NCI-H2029 treated with DMSO at 0.1 percent for 48 hours (cell line): ENCODE results near the gene TP53I11.

Experiments used
- DNase-seq: peaks from one replicate; lab custom pipeline; 2025; lab: John Stamatoyannopoulos, UW

TP53I11 gene

DNA sequence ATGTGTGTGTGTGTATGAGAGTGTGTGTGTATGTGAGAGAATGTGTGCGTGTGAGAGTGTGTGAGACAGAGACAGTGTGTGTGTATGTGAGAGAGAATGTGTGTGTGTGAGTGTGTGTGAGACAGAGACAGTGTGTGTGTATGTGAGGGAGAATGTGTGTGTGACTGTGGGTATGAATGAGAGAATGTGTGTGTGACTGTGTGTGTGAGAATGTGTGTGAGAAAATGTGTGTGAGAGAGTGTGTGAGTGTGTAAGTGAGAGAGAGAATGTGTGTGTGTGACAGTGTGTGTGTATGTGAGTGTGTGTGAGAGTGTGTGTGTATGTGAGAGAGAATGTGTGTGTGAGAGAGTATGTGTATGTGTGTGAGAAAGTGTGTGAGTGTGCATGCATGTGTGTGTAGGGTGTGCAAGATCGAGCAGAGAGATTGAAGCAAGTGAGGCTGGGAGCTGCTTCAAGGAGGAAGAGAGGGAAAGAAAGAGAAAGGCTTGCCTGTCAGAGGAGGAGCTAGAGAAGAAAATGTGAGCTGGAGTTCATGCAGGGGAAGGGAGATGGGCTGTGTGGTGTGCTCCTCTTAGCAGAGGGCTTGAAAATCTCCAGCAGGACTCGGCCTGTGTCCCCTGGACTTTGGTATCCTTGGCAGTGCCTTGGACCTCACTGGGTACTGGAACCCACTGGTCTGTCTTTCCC, 27.7 kb upstream of the TP53I11 start:
- peak; percentile 94 for DNase-seq

DNA sequence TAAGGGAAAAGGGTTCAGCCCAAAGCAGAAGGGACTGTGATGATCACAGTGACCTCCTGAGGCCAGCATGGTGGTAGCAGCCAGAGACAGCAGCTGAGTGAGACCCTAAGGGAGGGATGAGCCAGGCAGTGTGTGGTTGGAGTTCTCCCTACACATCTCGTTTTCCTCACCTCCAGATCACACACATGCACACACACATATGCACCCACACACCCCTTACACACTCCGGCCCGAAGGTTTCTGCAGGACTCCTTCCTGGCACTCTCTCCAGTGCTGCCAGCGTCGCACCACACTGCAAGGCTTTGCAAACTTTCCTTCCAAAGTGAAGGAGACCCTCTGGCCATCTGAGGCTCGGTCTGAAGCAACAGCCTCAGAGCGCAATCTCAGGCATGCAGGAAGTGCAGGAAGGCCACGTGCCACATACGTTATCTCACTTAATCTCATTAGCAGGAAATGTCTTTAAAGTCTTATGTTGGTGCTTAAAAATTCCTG, 26.9 kb upstream of the TP53I11 start:
- no peak for DNase-seq

DNA sequence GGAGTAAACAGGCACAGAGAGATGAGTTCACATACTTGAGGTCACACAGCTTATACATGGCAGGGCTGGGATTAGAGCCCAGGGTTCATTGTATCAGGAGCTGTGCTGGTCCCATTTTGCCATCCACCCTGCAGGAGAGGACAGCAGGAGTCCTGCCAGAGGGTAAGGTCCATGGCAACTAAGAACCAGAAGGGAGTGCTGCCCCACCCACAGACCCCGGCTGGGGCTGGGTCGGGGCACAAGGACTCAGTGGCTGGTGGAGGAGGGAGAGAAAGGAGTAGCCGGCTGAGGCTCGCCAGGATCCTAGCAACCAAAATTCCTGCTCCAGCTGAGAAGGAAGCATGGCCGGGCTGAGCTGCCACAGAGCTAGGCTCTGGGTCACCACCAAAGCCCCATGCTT, 25.9 kb upstream of the TP53I11 start:
- no peak for DNase-seq

DNA sequence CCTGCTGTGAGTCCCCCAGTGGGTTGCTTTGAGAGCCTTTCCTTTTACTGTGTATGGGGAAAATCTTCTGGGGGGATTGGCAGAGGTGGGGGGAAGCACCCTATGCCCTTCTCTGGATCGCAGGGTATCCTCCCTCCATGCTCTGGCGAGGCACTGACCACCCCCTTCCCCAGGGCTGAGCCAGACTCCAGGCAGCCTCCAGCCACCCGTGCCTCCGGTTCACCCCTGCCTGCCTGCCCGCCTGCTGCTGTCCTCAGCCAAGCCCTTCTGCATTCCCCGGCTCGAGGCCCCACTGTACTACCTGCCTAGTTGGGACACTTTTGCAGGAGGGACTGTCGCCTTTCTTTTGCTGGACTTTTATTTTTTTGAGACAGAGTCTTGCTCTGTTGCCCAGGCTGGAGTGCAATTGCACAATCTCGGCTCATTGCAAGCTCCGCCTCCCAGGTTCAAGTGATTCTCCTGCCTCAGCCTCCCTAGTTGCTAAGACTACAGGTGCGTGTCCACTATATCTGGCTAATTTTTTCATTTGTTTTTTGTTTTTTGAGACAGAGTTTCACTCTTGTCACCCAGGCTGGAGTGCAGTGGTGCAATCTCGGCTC, 23.8 kb upstream of the TP53I11 start:
- no peak for DNase-seq

DNA sequence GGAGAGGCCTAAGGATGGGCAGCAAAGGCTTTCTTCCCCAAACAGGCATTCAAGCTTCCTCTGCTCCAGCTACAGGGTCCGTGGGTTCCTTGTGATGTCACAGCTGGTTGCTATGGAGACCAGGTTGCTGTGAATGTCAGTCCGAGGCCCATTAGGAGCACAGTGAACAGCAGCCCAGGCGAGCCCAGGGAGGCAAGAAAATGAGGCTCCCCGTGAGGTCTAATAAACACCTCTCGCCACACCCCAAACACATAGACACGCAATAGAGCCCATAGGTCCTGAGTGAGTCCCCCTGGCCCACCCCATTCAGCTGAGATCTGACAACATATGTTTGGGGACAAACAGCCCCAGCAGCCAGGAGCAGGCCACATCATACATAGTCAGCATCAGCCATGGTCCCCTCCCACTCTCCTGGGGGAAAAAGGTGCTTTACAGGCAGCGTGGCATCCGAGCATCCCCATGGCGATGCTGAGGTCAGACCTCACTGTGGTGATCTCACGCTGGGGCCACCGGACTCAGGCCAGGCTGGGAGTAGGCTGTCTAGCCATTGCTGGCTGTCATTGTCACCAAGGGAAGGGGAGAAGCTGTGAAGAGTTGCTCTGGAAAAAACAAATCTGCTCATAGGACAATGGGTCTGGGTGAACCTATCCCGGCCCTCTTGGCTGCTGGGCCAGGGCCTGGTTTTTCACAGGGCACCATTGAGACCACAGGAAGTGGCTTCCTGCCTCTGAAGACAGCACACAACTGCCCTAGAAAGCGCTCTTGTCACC, 23.1 kb upstream of the TP53I11 start:
- no peak for DNase-seq

DNA sequence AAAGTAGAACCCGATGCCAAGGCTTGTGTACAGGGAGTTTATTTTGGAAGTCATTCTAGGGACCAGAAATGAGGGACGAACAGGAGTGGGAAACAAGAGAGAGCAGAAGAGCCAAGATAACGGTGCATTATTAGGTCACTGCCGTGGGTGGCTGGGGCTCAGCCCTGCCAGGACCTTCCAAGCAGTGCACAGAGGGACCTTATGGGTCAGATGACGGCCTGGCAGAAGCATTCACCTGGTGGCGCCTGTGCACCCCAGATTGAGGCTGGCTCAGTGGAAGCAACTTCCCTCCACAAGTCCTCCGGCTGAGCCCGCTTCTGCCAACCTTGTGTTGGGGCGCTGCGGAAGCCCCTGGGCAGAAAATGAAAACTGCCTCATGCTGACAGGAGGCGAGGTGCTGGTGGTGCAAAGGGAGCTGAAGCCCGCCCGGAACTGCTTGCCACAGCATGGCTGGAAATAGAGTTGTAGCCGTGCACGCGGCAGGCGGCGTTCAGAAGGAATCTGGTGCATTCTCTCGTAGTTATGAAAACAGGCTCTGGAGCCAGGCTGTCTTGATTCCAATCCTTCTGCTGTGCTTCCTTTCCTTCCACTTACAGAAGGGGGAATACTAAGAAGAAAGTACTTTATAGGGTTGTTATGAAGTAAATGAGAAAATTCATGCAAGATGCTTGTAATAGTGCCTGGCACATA, 22.2 kb upstream of the TP53I11 start:
- DNase-seq: no peak

DNA sequence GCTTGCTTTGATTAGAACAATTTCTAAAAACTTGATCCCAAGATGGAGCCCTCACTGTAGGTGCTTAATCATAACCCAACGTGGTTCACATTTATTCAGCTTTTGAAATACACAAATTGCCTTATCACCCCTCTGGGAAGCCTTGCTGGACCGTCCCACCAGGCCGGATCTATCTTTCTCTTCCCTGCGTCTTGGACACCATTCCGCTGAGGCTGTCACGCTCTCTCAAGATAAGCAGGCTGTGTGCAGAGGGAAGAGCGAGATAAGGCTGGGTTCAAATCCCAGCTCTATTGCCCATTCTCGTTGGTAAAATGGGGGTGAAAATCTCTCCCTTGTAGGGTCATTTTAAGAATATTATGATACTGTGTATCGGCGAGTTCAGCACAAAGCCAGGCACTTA, 20.5 kb upstream of the TP53I11 start:
- no peak for DNase-seq

DNA sequence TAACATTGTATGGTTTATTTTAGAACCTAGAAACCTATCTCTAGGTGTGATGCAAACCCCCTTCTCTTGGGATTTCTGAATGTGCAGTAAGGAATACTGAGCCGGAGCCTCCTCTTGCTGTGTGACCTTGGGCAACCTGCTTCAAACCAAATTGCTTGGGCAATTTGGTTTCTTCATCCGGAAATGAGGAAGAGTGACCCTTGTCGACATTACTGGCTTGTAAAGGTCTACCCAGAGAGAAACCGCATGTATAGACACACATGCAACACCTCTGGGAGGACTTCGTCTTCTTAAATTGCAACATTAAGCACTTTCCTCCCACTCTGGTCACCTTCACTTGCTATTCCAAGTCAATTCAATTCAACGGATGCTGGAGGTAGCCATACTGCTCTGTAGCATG, 19.6 kb upstream of the TP53I11 start:
- no peak for DNase-seq

DNA sequence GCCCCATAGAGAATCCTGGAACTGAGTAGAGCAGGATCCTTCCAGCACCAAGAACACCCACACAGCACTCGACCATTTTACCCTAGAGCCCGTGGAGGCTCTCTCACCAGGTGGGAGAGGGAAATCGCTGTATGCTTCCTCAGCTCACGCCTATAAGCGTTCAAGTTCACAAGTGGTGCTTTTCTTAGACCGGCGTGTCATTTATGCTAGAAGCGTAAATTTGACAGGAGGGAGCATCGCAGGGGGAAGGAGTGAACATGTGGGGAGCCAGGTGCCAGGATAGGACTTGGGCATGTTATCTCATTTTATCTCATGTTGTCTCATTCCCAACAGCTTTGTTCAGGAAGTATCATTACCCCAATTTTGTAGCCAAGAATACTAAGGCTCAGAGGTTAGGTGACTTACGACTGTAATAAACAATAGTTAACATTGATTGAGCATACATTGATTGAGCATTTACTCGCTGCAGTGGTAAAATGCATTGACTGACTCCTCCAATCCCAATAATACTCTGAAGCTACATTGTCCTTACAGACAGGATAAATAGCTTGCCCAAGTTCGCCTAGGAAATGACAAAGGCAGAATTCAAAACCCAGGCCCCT, 19.1 kb upstream of the TP53I11 start:
- no peak for DNase-seq

DNA sequence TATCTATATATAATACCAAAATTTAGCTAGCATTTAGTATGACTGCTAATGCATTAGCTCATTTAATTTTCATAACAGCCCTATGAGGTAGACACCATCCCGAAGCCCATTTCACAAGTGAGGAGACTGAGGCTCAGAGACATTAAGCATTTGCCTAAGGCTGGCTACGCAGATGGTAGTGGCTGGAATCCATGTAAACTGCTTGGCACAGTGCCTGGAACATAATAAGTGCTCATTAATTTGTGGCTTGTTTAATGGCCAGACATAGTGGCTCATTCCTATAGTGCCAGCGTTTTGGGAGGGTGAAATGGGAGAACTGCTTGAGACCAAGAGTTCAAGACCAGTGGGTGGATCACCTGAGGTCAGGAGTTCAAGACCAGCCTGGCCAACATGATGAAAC, 17.8 kb upstream of the TP53I11 start:
- no peak for DNase-seq

DNA sequence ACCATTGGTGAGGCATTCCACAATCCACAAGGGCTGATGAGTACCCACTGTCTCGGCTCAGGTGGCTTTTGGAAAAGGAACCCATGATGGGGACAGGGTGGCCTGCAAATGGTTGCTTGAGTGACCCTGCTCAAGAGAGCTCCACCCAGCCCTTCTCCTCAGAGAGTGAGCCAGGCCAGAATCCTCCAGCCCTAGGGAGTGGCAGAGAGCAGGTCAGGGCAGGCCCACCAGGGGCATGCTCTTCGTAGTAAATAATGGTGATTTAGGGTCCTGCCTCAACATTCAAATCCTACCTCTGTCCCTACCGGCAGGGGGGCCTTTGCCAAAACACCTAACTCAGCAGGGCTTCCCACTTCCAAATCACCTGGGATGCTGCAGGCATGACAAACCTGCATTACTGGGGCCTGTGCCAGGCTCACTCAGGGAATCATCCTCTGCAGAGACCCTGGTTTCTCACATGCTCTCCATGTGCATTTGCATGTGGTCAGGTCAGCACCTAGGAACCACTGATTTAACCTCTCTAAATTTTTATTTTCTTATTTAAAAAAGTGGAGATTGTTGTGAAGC, 17.3 kb upstream of the TP53I11 start:
- no peak for DNase-seq

DNA sequence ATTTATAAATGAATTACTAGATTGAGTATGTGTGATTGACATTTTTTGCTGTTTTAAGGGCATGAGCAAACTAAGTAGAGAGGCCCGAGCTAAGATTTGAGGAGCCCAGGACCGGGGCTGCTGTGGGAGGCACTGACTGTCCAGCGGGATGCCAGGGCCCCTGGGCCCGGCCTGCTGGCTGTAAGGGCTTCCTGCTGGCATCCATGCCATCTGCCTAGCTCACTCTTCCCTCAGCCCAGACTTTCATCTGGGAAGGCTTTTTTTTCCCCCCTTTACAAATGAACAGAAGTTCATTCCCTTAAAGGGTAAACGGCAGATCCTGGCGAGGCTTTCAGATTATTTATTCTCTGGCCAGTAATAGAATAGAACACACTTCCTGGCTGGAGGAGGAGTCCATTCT, 16.0 kb upstream of the TP53I11 start:
- no peak for DNase-seq

DNA sequence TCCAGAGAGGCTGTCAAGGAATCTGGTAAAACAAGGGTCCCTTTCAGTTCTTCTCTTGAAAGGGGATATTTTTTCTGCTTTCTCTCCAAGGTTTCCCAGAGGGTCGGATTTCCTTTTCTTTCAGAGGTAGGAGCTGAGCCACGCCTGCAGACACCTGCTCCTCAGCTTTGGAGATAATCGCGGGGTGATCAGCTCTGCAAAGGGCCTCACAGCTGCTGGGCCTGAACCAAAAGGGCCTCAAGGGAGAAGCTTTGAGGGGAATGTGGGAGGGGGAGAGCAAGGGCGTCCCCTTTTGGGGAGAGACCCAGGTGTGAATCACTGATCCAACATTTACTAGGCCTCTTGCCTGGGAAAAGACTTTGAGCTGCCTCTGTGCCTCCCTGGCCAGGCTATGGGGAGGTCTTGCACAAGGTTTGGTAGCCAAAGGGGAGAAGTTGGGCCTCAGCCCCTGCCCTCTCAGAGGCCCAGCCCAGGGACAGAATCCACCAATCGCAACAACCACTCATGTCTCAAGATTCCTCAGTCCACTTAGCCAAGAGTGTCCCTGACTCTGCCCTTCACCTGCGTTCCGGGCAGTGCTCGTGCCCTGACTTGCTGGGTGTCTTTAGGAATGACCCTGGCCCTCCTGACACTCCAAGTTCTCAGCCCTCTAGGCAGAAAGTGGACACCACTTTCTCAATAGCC, 14.0 kb upstream of the TP53I11 start:
- DNase-seq: no peak

DNA sequence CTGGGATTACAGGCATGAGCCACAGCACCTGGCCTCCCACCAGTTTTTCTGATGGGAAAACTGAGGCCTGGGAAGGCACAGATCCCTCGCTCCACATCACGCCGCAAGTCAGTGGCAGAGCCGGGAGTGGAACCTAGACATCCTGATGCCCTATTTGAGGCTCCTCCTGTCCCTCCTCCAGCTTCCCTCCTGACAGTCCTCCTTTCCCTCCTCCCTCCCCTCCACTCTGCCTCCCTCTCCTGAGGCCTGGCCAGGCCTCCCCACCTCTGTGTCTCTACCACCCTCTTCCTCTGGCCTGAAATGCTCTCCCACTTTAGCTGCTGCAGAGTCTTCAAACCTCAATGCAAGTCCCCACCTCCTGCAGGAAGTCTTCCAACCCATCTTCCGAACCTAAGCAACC, 13.3 kb upstream of the TP53I11 start:
- no peak for DNase-seq

DNA sequence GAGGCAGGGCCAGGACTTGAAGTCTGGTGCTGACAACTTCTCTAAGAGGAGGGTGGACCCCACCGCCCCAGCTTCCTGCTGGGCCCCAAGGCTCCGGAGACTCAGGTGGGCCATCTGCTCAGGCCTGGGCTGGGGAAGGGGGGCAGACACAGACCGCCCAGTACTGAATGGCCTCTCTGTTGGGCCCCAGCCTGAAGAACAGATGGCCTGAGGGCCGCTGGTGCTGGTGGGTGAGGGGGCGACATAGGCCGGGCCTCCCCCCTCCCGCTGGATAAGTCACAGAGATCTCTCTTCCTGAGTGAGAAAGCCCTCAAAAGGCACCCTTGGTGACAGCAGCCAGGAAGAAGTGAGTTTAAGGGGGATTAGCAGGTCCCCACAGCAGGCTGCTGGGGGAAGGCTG, 12.5 kb upstream of the TP53I11 start:
- no peak for DNase-seq

DNA sequence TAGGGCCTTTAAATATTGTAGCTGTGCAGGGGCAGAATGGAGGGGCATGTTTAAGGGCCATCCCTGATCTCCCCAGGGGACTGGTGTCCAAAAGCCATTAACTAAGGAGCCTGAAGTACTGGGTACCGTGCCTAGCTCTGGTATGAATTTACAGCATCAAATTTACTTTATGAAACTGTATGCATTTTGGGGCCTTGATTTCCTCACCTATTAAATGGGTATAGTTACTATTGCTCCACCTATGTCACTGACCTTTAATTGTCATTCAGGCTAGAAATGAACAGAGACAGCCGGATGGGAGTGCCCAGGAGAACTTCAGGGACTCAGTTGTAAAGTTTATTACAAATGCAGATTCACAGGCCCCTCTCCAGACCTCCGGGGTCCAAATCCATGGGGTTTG, 11.8 kb upstream of the TP53I11 start:
- DNase-seq: no peak

DNA sequence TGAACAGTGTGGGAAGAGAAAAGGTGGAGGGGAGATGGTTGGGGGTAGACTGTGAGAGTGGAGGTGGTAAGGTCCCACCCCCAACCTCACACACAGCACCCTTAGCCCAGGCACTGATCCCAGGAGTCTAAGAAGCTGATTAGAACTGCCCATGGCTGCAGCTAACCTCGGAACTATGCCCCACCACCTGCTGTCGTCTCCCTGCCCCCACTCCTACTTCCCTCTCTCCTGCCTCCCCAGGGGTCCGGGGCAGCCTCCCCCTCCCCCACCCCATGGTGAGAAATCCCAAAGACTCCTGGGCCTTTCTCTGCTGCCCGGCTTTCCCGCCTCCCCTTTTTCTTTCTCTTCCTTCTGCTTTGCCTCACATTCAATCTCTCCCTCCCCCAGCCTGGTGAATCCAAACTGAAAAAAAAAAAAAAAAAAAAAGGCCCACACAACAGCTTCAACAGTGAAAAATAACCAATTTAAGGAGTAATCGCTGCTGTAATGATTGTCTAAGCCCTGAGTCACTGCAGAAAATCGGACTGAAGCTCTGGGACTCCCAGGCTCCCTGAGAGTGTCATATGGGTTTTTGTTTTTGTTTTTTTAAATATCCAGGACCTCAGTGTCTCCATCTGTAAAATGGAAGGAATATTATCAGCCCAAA, 9.6 kb upstream of the TP53I11 start:
- no peak for DNase-seq

DNA sequence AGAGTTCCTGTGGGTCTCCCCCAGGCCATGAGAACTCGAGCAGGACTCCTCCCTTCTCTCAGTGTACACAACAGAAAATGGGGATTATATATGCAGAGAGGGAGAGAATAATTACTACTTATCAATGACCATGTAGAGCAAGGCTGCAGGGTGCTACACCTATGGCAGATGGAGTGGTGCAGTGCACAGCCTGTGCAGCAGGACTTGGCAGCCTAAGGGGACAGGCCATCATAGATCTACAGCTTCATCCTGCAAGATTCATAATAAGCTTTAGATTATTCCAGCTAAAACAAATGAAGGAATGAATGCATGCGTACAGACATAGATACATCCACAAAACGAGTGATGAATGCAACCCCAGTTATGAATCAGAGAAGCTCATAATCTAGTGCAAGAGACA, 8.4 kb upstream of the TP53I11 start:
- DNase-seq: no peak

DNA sequence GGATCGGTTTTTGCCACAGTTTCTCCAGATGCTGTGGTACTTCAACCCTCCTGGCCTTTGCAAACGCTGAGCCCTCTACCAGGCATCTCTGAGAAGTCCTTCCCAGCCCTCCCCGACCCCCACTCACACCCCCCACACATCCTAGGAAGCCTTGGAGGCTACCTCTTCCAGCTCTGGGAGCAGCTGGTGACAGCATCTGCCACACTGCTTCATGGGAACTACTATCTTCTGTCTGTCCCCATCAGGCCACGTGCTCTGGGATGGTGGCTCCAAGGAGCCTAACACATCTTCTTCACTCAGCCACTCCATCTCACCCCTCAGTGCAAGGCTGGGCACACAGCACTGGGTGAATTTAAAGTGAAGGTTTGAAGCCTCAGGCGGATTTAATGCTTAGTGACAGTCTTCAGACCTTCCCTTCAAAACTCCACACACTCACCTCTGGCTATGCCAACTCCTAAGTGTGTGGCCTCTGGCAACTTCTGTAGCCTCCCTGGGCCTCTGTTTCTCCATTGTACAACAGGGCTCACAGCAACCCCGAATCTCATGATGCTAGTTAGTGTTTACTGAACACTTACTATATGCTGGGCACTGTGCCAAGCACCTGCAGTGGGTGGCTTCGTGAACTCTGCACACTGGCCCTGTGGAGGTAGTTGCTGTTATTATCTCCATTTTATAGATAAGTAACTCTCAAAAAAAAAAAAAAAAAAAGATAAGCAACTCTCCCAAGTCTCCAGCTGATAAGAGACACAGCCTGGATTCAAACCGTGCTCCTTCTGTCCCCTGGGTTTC, 7.3 kb upstream of the TP53I11 start:
- DNase-seq: peak; percentile 29

DNA sequence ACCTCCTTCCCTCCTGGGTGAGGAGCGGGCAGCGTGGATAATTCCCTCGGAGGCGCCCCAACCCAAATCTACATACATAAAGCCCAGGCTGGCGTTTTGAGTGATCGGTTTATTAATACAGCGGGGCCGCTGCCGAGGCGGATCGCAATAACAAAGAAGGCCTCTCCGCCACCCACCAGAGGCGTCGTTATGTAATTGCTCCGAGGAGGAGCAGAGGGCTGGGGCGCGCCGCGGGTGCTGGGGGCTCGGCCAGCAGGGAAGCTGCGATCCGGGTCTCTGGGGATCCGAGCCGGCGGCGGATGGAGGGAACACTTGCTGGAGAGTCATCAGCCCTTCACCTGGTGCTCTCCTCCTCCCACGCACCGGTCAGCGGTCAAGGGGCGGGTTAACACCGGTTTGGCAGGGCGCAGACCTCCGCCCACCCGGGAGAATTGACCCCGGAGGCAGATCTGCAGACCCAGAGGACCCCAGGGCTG, 6.4 kb upstream of the TP53I11 start:
- DNase-seq: no peak
